ENCODE data around the gene PXT1.
"Not testable (repeated sequence)": the region's sequence is repeated elsewhere in the genome, so short reads cannot be mapped to it uniquely, and the experiment has no call there.

The PXT1 gene, protein sequence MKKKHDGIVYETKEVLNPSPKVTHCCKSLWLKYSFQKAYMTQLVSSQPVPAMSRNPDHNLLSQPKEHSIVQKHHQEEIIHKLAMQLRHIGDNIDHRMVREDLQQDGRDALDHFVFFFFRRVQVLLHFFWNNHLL

GRCh38 chr6:36442671-36443470 lies at the start of gene PXT1, which contains the start of gene KCTD20:
Gene PXT1, minus strand, starts transcription at chr6:36442854. Its CDS starts 16,772 bp downstream, at chr6:36426082.
Gene KCTD20, plus strand, starts transcription at chr6:36443000. Its CDS starts 27,098 bp downstream, at chr6:36470098.
- peak; percentile 89 for DNase-seq (ENCODE audit: low spot score)

DNA sequence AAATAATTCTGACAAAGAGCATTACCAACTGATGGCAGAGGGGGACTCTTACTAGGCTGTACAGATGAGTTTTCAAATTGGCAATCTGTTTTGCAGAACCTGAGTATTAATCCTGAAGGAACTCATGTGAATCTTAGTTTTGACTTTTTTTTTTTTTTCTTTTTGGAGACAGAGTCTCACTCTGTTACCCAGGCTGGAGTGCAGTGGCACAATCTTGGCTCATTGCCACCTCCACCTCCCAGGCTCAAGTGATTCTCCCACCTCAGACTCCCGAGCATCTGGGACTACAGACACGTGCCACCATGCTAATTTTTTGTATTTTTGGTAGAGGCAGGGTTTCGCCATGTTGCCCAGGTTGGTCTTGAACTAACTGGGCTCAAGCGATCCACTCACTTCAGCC lies 49.4 kb upstream of the PXT1 start:
- DNase-seq (ENCODE audit: low spot score): no peak

DNA sequence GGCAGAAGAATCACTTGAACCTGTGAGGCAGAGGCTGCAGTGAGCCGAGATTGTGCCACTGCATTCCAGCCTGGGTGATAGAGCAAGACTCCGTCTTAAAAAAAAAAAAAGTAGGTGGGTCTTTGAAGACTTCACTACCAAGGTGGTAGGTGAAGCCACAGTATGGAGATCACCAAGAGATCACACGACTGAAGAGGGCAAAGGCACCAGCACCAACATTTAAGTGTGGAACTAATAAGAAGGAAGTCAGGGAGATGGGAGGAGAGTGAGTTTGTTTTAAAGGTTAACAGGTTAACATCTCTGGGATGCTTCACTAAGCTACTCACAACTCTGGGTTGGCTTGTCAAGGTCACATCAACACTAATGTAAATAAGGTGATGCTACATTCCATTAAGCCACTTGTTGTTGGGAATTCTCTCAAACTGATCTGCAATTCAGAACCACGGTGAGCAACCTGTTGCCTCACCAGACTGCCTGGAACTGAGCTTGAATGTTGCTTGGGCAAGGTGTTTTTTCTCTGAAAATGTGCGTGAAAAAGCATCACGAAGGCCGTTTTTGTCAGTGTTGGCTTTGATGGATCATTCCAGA lies 48.8 kb upstream of the PXT1 start:
- no peak for DNase-seq (ENCODE audit: low spot score)

DNA sequence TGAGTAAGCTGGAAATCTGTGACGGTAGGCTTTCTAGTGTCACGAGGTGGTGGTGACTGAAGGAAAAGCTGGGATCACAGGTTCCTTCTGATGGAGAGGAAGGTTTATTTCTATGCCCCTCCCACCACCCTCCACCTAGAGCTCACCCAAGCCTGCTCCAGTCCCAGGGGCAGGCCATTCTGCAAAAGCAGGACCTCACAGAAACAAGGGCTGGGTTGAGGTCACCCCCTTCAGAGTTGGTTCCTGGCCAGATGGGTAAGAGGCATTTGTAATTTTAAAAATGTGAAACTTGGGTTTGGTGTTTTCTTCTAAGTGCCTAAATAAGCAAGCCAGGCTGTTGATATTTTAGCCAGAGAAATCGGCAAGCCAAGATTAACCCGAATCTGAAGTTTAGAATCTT lies 46.8 kb upstream of the PXT1 start:
- DNase-seq (ENCODE audit: low spot score): no peak

DNA sequence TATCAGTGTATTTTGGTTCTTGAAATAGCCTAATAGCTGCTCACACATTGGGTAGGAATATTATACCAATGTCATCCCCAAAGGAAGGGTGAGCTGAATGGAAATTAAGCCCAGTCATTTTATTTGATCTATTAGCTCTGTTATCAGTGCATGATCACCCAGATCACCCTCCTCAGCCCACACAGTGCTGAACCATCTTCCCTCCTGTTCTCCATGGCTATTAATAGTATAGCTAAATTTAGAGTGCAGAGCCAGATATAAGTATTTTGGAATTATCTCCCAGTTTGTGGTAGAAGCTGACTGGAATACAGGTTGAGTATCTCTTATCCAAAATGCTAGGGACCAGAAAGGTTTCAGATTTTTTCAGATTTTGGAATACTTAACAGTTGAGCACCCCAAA lies 45.6 kb upstream of the PXT1 start:
- DNase-seq (ENCODE audit: low spot score): no peak

- no peak for DNase-seq (ENCODE audit: low spot score)
Measured at GRCh38 chr6:36487698-36488097, 45.0 kb upstream of the PXT1 start.

DNA sequence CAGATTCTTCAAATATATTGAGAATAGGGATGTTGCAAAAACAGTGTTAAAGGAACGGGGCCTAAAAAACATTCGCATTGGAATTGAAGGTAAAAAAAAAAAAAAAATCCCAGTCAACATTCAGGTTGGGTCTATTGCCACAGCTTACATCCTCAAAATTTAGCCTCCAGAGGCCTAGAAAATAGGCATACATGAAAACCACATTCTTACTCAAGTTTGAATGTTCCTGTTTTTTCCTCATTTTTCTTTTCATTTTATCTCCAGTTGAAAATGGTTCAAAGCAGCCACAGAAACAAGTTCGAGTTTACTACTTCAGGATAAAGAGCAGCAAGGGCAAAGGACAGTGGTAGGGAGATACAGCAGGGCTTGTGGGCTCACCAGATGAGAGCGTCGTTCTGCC lies 42.1 kb upstream of the PXT1 start:
- DNase-seq (ENCODE audit: low spot score): no peak

DNA sequence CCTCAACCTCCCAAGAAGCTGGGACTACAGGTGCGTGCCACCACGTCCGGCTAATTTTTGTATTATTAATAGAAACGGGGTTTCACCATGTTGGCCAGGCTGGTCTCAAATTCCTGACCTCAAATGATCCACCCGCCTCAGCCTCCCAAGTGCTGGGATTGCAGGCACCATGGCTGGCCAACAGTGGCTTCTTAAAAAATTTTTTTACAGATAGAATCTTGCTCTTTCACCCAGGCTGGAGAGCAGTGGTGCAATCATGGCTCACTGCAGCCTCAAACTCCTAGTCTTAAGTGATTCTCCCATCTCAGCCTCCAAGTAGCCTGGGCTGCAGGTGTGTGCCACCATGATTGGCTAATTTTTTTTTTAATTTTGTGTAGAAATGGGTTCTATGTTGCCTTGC lies 40.7 kb upstream of the PXT1 start:
- not testable (repeated sequence) for DNase-seq (ENCODE audit: low spot score)

DNA sequence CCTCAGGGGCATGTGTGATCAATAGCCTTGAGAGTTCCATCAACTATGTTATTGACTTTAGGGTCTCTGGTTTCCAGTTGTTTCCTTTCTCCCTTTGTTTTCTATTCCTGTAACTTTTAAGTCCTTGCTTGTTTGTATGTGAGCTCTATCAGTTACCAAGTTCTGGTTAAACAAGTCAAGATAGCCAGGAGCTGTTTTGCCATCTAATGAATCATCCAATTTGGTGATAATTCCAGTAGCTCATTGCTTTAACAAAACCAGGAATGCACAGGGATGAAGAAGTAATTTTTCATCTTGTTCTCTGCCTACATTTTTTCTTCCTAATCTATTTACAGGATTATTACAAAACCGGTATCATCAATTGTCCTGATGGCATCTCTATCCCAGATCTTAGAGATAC lies 36.6 kb upstream of the PXT1 start:
- DNase-seq (ENCODE audit: low spot score): no peak

- DNase-seq (ENCODE audit: low spot score): no peak
Measured at GRCh38 chr6:36478051-36478526, 35.4 kb upstream of the PXT1 start.

DNA sequence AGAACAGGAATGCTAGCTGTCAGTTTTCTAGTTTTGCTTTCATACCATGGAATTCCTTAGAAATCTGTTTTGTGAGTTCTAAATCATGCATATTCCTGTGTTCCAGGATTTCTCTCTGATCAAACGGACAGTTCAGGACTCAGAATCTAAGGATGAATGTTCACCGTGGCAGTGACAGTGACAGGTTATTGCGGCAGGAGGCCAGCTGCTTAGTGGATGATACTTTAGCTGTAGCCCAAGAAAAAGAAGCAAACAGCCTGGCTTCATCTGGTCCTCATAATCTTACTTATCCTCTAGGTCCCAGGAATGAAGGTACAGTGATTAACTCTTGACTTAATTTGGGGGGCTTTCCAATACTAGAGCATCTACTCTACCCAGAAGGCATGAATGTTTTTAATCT lies 27.3 kb upstream of the PXT1 start:
- no peak for DNase-seq (ENCODE audit: low spot score)

- no peak for DNase-seq (ENCODE audit: low spot score)
Measured at GRCh38 chr6:36469148-36469661, 26.6 kb upstream of the PXT1 start.

DNA sequence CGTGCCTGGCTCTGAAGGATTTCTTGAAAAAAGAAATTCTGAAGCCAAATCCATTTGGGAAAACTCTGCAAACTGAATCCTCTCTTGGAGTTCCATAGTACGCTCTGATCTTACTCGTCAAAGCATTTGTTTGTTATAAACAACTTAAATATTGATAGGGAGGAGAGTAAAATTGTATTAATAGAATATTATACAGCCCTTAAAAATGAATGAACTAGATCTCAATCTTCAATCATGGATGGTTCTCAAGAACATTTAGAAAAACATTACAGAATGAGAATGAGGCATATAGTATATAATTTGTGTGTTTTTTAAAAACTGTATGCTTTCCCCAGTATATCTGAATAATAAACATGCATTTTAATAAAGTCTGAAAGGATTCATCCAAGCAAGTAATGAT lies 25.0 kb upstream of the PXT1 start:
- DNase-seq (ENCODE audit: low spot score): no peak

- no peak for DNase-seq (ENCODE audit: low spot score)
Measured at GRCh38 chr6:36464233-36464632, 21.6 kb upstream of the PXT1 start.

- no peak for DNase-seq (ENCODE audit: low spot score)
Measured at GRCh38 chr6:36463676-36464075, 21.0 kb upstream of the PXT1 start.

GRCh38 chr6:36461646-36462045 lies 19.0 kb upstream of the PXT1 start:
- no peak for DNase-seq (ENCODE audit: low spot score)

GRCh38 chr6:36460916-36461315 lies 18.3 kb upstream of the PXT1 start:
- no peak for DNase-seq (ENCODE audit: low spot score)

DNA sequence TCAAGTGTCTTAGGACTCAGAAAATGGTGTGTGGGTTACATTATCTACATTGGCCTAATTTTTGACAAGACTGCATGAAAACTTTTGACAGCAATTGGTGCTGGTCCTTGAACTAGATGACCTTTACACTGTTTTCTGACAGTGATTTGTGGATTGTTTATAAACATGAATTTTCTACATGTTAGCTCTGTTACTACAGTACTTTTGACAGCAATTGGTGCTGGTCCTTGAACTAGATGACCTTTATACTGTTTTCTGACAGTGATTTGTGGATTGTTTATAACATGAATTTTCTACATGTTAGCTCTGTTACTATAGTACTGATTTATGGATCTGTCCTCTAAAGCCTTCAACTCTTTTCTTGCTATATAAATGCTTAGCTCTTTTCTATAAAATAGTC lies 16.8 kb upstream of the PXT1 start:
- no peak for DNase-seq (ENCODE audit: low spot score)

DNA sequence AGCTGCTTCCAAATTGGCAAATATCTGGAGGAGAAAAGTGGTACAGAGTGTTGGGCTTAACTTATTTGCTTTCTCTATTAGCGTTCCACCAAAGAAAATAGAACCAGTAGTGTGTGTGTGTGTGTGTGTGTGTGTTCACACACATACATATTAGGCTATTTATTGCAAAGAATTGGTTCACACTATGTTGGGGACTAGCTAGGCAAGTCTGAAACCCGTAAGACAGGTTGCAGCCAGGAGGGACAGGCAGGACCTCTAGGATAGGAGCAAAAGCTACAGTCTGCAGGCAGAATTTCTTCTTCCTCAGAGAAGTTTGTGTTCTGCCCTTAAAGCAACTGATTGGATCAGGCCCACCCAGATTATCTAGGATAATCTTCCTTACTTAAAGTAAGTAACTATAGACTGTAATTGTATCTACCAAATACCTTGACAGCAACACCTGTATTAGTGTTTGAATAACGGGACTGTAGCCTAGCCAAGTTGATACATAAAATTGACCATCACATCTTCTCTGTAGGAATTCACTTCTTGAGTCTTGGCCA lies 12.9 kb upstream of the PXT1 start:
- no peak for DNase-seq (ENCODE audit: low spot score)

DNA sequence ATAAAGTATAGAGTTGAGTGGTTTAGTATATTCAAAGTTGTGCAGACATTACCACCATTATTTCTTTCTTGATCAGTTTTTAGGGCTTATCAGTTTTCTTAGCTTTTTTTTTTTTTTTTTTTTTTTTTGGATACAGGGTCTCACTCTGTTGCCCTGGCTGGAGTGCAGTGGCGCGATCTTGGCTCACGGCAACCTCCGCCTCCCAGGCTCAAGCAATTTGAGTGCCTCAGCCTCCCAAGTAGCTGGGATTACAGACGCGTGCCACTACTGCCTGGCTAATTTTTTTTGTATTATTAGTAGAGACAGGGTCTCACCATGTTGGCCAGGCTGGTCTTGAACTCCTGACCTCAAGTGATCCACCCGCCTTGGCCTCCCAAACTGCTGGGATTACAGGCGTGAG lies 10.2 kb upstream of the PXT1 start:
- not testable (repeated sequence) for DNase-seq (ENCODE audit: low spot score)

GRCh38 chr6:36449173-36449572 lies 6.5 kb upstream of the PXT1 start:
- DNase-seq (ENCODE audit: low spot score): not testable (repeated sequence)

- DNase-seq (ENCODE audit: low spot score): no peak
Measured at GRCh38 chr6:36445621-36446020, 3.0 kb upstream of the PXT1 start.

GRCh38 chr6:36444470-36444869 lies 1.8 kb upstream of the PXT1 start:
- DNase-seq (ENCODE audit: low spot score): no peak

Measured in activated CD4-positive, alpha-beta T cell treated with anti-CD3 and anti-CD28 coated beads, Interleukin-2, Interleukin-4, amounts not matched to agents 100 ng/mL and 50 ng/mL, durations not matched to agents 16 hours and 8 hours (primary cell).